BJ (cell line): ENCODE measurements around the gene SLIT1. TPM values are rescaled to one million over a fixed set of nuclear protein-coding genes. Genes with fewer than 3 reads are reported as not detected.

Experiments
- CTCF ChIA-PET: fragments of 350-600 bp; formaldehyde crosslinking; extraction: SDS; loops from one replicate; lab custom pipeline; 2021; ENCODE audit warnings: antibody characterized with exemption, inconsistent platforms; lab: Yijun Ruan, JAX
- POLR2A ChIA-PET: fragments of 300-600 bp; sonication (Branson Sonifier 250); formaldehyde crosslinking; extraction: SDS; loops from one replicate; lab custom pipeline; 2021; ENCODE audit warnings: antibody characterized with exemption; lab: Charles Lee
- DNase-seq: peaks from one replicate; pipeline ENCODE4 v3.0.0-alpha.2; 2011; ENCODE audit warnings: low read depth
- H3K27me3 ChIP-seq: 2 replicates; pipeline ENCODE4 v1.6.0; 2011; ENCODE audit warnings: low read length; ENCODE audit not compliant: control insufficient read depth, insufficient read depth
- H3K36me3 ChIP-seq: 2 replicates; pipeline ENCODE4 v1.5.1; 2011; ENCODE audit warnings: low read length; ENCODE audit not compliant: control insufficient read depth, insufficient read depth
- H3K4me3 ChIP-seq: 2 replicates; pipeline ENCODE4 v1.5.1; 2011; ENCODE audit warnings: low read depth, mild to moderate bottlenecking, control low read depth, low read length
- CTCF ChIP-seq: IDR thresholded peaks from 2 replicates; pipeline ENCODE4 v1.5.1; 2011; ENCODE audit warnings: low read depth, mild to moderate bottlenecking, control low read depth, inconsistent platforms, low read length, moderate library complexity; ENCODE audit not compliant: insufficient read depth
- polyA plus RNA-seq: library from polyadenylated mRNA; depleted of rRNA; stranded (reverse); fragments of >200 nt; gene quantifications from 2 replicates; pipeline ENCODE4 v1.2.3, GENCODE V29; 2011

SLIT1 gene
- polyA plus RNA-seq, 1 experiment: 0.02 TPM

GRCh38 chr10:96992721-96993120, 193.0 kb downstream of the SLIT1 start:
- no peaks in the 10 kb centered on the region for H3K27me3 ChIP-seq
- no peak for TF ChIP-seq CTCF
- no peaks in the 10 kb centered on the region for H3K36me3 ChIP-seq
- DNase-seq: no peak
- POLR2A ChIA-PET: no interaction called here
- H3K4me3 ChIP-seq: no peak overlapping the region
- CTCF ChIA-PET: no interaction called here

- ChIA-PET POLR2A (interaction anchor here (0.6 to 0.7 kb wide), 3 partner anchors 70 to 164 kb away, joined by 3 to 4 read pairs (median 3); no protein-coding TSS in a partner anchor), CTCF (interaction anchor here (0.6 to 0.9 kb wide), 4 partner anchors 9 to 1324 kb away, joined by 3 read pairs; no protein-coding TSS in a partner anchor)
- Histone ChIP-seq H3K27me3 (no peaks in the 10 kb centered on the region), H3K36me3 (no peaks in the 10 kb centered on the region), H3K4me3 (no peak overlapping the region)
- no peak for TF ChIP-seq CTCF
- peak; percentile 63 for DNase-seq
Measured at GRCh38 chr10:96991313-96991841, 194.4 kb downstream of the SLIT1 start.

DNA sequence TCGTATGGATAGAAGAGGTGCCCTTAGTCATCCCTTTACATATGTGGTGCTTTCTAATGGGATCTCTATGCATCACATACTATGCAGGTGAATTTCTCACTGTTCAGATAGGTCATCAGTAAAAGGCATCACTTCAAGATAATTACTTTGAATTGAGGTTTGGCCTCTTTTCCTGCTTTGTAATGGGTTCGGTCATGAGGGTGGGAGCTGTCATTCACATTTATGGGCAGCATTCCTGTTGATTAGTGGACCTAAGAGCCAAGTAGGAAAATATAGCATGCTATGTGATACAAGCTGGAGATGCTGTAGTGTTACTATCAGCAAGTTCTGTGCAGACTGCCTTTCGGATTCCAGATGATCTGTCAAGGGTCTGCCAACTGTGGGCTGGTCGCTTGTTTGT, 197.3 kb downstream of the SLIT1 start:
- ChIA-PET CTCF (interaction anchor here (0.7 to 1.0 kb wide), 2 partner anchors 11 to 65 kb away, joined by 3 read pairs; no protein-coding TSS in a partner anchor), POLR2A (interaction anchor here (0.6 kb wide), 1 partner anchor 36 kb away, joined by 3 read pairs; no protein-coding TSS in a partner anchor)
- H3K36me3 ChIP-seq: no peaks in the 10 kb centered on the region
- DNase-seq: no peak
- H3K27me3 ChIP-seq: no peaks in the 10 kb centered on the region
- H3K4me3 ChIP-seq: no peak overlapping the region
- no peak for TF ChIP-seq CTCF

DNA sequence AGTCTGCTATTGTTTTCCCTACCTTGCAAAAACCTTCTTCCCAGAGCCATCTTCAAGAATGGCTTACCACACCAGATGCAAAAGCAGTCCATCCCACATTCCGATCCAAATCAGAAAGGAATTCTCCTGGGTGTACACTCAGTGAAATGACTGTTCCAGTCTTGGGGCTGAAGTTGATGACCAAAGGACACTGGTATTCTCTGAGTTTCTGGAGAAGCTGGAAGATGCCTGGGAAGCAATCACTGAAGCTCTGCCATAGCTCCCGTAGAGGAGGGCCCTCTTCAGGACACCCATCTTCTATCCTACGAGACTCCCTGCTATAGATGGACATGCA, 197.9 kb downstream of the SLIT1 start:
- POLR2A ChIA-PET: interaction anchor here (0.6 kb wide), 1 partner anchor 37 kb away, joined by 3 read pairs; no protein-coding TSS in a partner anchor
- DNase-seq: peak; percentile 26
- CTCF ChIA-PET: interaction anchor here (1.0 to 1.3 kb wide), 2 partner anchors 78 to 85 kb away, joined by 3 to 4 read pairs; no protein-coding TSS in a partner anchor
- Histone ChIP-seq H3K27me3 (no peaks in the 10 kb centered on the region), H3K4me3 (no peak overlapping the region), H3K36me3 (no peaks in the 10 kb centered on the region)
- TF ChIP-seq CTCF: no peak

- Histone ChIP-seq H3K36me3 (no peaks in the 10 kb centered on the region), H3K27me3 (no peaks in the 10 kb centered on the region), H3K4me3 (no peak overlapping the region)
- no peak for DNase-seq
- POLR2A ChIA-PET: no interaction called here
- CTCF ChIA-PET: interaction anchor here (1.0 to 2.1 kb wide), 4 partner anchors 11 to 86 kb away, joined by 3 to 8 read pairs (median 4); no protein-coding TSS in a partner anchor
- no peak for TF ChIP-seq CTCF
Measured at GRCh38 chr10:96987141-96987841, 198.5 kb downstream of the SLIT1 start.
